SK-N-SH (cell line): ENCODE results near the gene PDE4B. TPM values are rescaled to one million over a fixed set of nuclear protein-coding genes. Genes with fewer than 3 reads are reported as not detected.

Source experiments
- CTCF ChIA-PET: fragments of 300-600, 350-600 bp; formaldehyde crosslinking; extraction: SDS; loops from one replicate; lab custom pipeline; 2021; lab: Yijun Ruan, JAX
- POLR2A ChIA-PET: fragments of 350-600 bp; sonication (Branson Sonifier 250); formaldehyde crosslinking; extraction: SDS; loops from one replicate; lab custom pipeline; 2020; ENCODE audit warnings: antibody characterized with exemption, inconsistent platforms; lab: Yijun Ruan, JAX
- DNase-seq: peaks from one replicate; pipeline ENCODE4 v3.0.0; 2012
- H2AFZ ChIP-seq: fragments of 200-600 bp; sonication (generic); 2 replicates; pipeline ENCODE4 v1.8.1; 2016; ENCODE audit warnings: antibody characterized with exemption, mild to moderate bottlenecking, low read depth
- H3F3A ChIP-seq: fragments of 200-600 bp; sonication (generic); replicated peaks from 2 replicates; pipeline ENCODE3; 2016; ENCODE audit warnings: antibody characterized with exemption, mild to moderate bottlenecking; ENCODE audit not compliant: insufficient read depth
- H3K27ac ChIP-seq, 2 experiments: fragments of 200-500 bp in 1 of 2; fragments of 200-600 bp in 1 of 2; sonication (Bioruptor generic) in 1 of 2; sonication (generic), shearing (Covaris generic) in 1 of 2; 2 replicates each; pipeline versions ENCODE4 v1.5.1 to v1.6.1; 2014 to 2016; ENCODE audit warnings: low read depth in 2 of 2, inconsistent platforms in 1 of 2, low read length in 1 of 2, mild to moderate bottlenecking in 1 of 2, mixed read lengths in 1 of 2
- H3K27me3 ChIP-seq: fragments of 200-600 bp; sonication (generic), shearing (Covaris generic); 2 replicates; pipeline ENCODE4 v1.6.1; 2016; ENCODE audit warnings: mixed run types; ENCODE audit not compliant: insufficient read depth
- H3K36me3 ChIP-seq, 2 experiments: fragments of 200-500 bp in 1 of 2; fragments of 200-600 bp in 1 of 2; sonication (Bioruptor generic) in 1 of 2; sonication (generic) in 1 of 2; replicated peaks in 1 of 2; 2 replicates each; pipeline versions ENCODE3 to v1.5.1; 2014 to 2016; ENCODE audit warnings: low read length in 1 of 2, mild to moderate bottlenecking in 1 of 2; ENCODE audit not compliant: insufficient read depth in 2 of 2, control insufficient read depth in 1 of 2
- H3K4me1 ChIP-seq, 2 experiments: fragments of 200-500 bp in 1 of 2; fragments of 200-600 bp in 1 of 2; sonication (Bioruptor generic) in 1 of 2; sonication (generic), shearing (Covaris generic) in 1 of 2; 2 replicates each; pipeline versions ENCODE4 v1.5.1 to v1.6.1; 2014 to 2016; ENCODE audit warnings: low read depth in 1 of 2, low read length in 1 of 2, mixed run types in 1 of 2; ENCODE audit not compliant: insufficient read depth in 2 of 2, control insufficient read depth in 1 of 2
- H3K4me2 ChIP-seq: fragments of 200-600 bp; sonication (generic), shearing (Covaris generic); 2 replicates; pipeline ENCODE4 v1.6.1; 2017; ENCODE audit warnings: mixed run types
- H3K4me3 ChIP-seq, 2 experiments: fragments of 200-500 bp in 1 of 2; fragments of 200-600 bp in 1 of 2; sonication (Bioruptor generic) in 1 of 2; sonication (generic), shearing (Covaris generic) in 1 of 2; 2 replicates each; pipeline versions ENCODE4 v1.5.1 to v1.8.1; 2014 to 2016; ENCODE audit warnings: low read depth in 2 of 2, inconsistent platforms in 1 of 2, low read length in 1 of 2, mild to moderate bottlenecking in 1 of 2, mixed read lengths in 1 of 2, moderate library complexity in 1 of 2
- H3K79me2 ChIP-seq: fragments of 200-600 bp; sonication (generic); 2 replicates; pipeline ENCODE4 v1.8.1; 2017; ENCODE audit warnings: mild to moderate bottlenecking; ENCODE audit not compliant: insufficient read depth
- H3K9ac ChIP-seq: fragments of 200-600 bp; sonication (generic); 2 replicates; pipeline ENCODE4 v1.6.1; 2017; ENCODE audit warnings: mixed run types
- H3K9me2 ChIP-seq: fragments of 200-600 bp; sonication (generic); 2 replicates; pipeline ENCODE4 v1.6.1; 2017; ENCODE audit warnings: mixed run types
- H3K9me3 ChIP-seq: fragments of 200-600 bp; sonication (generic); 2 replicates; pipeline ENCODE4 v1.6.1; 2017; ENCODE audit warnings: mixed run types, mild to moderate bottlenecking, moderate library complexity
- H4K20me1 ChIP-seq: fragments of 200-600 bp; sonication (generic); 2 replicates; pipeline ENCODE4 v1.6.1; 2017; ENCODE audit warnings: mild to moderate bottlenecking, mixed run types; ENCODE audit not compliant: insufficient read depth
- ELF1 ChIP-seq: IDR thresholded peaks from 2 replicates; pipeline ENCODE4 v1.4.0; 2012
- FOSL2 ChIP-seq: IDR thresholded peaks from 2 replicates; pipeline ENCODE4 v1.4.0; 2012; ENCODE audit warnings: low read depth, mild to moderate bottlenecking, moderate library complexity, borderline replicate concordance
- FOXJ3 ChIP-seq: sonication (generic); formaldehyde crosslinking; IDR thresholded peaks from 2 replicates; pipeline ENCODE4 v1.5.1; 2020; ENCODE audit warnings: mild to moderate bottlenecking, missing genetic modification reagents
- JUND ChIP-seq: IDR thresholded peaks from 2 replicates; pipeline ENCODE4 v1.4.0; 2012
- MXI1 ChIP-seq: IDR thresholded peaks from 2 replicates; pipeline ENCODE4 v1.6.1; 2012; ENCODE audit warnings: mild to moderate bottlenecking, low read depth, low read length, improper control_type of control experiment
- NFIC ChIP-seq: IDR thresholded peaks from 2 replicates; pipeline ENCODE4 v1.4.0; 2012; ENCODE audit warnings: borderline replicate concordance
- RXRA ChIP-seq: IDR thresholded peaks from 2 replicates; pipeline ENCODE4 v1.4.0; 2012; ENCODE audit warnings: low read depth, mild to moderate bottlenecking, borderline replicate concordance
- TAF1 ChIP-seq: IDR thresholded peaks from 2 replicates; pipeline ENCODE4 v1.6.1; 2012; ENCODE audit warnings: low read depth, mild to moderate bottlenecking, low read length, moderate library complexity, borderline replicate concordance
- polyA plus RNA-seq, 3 experiments: library from polyadenylated mRNA; depleted of rRNA; stranded (reverse); fragments of >200 nt; gene quantifications; 2 replicates each; pipeline ENCODE4 v1.2.3, GENCODE V29; 2012
- TF ChIP-seq, protein P1 (sequence below): IDR thresholded peaks from 2 replicates; pipeline ENCODE4 v1.4.0; 2012; ENCODE audit warnings: low read depth, borderline replicate concordance
- TF ChIP-seq, protein P2 (sequence below): IDR thresholded peaks from 2 replicates; pipeline ENCODE4 v1.4.0; 2012; ENCODE audit warnings: low read depth, borderline replicate concordance

Gene PDE4B
- polyA plus RNA-seq, 1 of the 3 experiments (the other 2 are of a cell fraction) = 1.9 TPM

DNA sequence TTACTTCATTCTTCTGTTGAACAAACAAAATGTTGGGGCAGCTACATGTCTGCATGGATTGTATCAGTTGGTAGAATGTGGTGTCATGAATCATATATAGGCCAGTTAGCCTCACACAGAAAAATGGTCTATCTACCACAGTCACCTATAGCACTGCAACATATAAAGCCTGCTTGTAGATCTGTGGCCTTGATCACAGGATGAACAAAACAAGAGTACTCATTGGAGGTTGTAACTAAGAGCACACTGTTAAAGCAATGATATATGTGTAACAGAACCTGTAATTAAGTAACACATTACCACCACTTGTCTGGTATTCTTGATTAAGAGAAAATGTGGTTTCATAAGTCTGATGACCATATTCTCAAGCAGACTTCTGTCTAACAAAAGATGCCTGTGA lies 573.9 kb downstream of the PDE4B start:
- TF ChIP-seq NFIC (no peak), FOSL2 (no peak), JUND (no peak), ELF1 (no peak), TAF1 (no peak), RXRA (no peak), MXI1 (no peak)
- TF ChIP-seq, protein P1, sequence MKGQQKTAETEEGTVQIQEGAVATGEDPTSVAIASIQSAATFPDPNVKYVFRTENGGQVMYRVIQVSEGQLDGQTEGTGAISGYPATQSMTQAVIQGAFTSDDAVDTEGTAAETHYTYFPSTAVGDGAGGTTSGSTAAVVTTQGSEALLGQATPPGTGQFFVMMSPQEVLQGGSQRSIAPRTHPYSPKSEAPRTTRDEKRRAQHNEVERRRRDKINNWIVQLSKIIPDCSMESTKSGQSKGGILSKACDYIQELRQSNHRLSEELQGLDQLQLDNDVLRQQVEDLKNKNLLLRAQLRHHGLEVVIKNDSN = no peak
- TF ChIP-seq, protein P2, sequence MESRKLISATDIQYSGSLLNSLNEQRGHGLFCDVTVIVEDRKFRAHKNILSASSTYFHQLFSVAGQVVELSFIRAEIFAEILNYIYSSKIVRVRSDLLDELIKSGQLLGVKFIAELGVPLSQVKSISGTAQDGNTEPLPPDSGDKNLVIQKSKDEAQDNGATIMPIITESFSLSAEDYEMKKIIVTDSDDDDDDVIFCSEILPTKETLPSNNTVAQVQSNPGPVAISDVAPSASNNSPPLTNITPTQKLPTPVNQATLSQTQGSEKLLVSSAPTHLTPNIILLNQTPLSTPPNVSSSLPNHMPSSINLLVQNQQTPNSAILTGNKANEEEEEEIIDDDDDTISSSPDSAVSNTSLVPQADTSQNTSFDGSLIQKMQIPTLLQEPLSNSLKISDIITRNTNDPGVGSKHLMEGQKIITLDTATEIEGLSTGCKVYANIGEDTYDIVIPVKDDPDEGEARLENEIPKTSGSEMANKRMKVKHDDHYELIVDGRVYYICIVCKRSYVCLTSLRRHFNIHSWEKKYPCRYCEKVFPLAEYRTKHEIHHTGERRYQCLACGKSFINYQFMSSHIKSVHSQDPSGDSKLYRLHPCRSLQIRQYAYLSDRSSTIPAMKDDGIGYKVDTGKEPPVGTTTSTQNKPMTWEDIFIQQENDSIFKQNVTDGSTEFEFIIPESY = no peak
- TF ChIP-seq, all 33 proteins: peak for 0

DNA sequence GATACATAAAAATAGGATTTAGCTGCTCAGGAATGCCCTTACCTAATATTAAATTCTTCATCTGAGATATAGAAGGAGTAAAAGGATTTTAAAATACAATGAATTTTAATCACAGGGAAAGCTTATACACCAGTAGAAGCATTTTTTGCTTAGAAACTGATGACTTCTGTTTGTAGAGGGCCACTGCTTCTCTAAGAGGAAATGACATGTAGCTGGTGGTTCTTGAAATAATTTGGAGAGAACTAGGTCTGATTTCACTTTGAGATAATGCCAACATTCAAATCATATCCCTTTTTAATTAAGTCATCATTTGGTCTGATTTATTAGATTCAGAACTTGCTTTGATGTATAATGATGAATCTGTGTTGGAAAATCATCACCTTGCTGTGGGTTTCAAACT lies 574.7 kb downstream of the PDE4B start:
- no peak overlapping the region; a peak in 1 of 4 replicates for H3K27ac ChIP-seq
- peaks cover 3 to 26% of the 10 kb centered on the region in 2 experiments for H3K36me3 ChIP-seq
- peaks cover 3 to 4% of the 10 kb centered on the region in 2 experiments; a peak in 2 of 4 replicates for H3K4me1 ChIP-seq

More for the DNA sequence above, 573.9 kb downstream of the PDE4B start:
- Histone ChIP-seq H3K27me3 (no peaks in the 10 kb centered on the region), H2AFZ (no peak overlapping the region), H3K27ac (no peak overlapping the region; a peak in 2 of 4 replicates), H3F3A (peaks cover 33% of the 10 kb centered on the region), H3K4me2 (no peak overlapping the region), H3K9me2 (no peaks in the 10 kb centered on the region), H3K79me2 (no peaks in the 10 kb centered on the region), H3K36me3 (peaks cover 3 to 21% of the 10 kb centered on the region in 2 experiments), H3K9ac (no peak overlapping the region), H3K4me3 (no peak overlapping the region), H3K9me3 (no peaks in the 10 kb centered on the region), H3K4me1 (peaks cover 3 to 4% of the 10 kb centered on the region in 2 experiments; a peak in 1 of 4 replicates), H4K20me1 (no peaks in the 10 kb centered on the region)
- ChIA-PET CTCF (interaction anchor here (0.7 to 2.5 kb wide), 5 partner anchors 10 to 109 kb away, joined by 3 to 8 read pairs (median 5); no protein-coding TSS in a partner anchor), POLR2A (no interaction called here)
- DNase-seq = no peak

More for the DNA sequence above, 574.7 kb downstream of the PDE4B start:
- Histone ChIP-seq H4K20me1 (no peaks in the 10 kb centered on the region), H2AFZ (no peak overlapping the region), H3K9me2 (no peaks in the 10 kb centered on the region), H3K9ac (no peak overlapping the region), H3K4me3 (no peak overlapping the region), H3K9me3 (no peaks in the 10 kb centered on the region), H3K4me2 (no peak overlapping the region), H3K27me3 (no peaks in the 10 kb centered on the region), H3F3A (peaks cover 41% of the 10 kb centered on the region), H3K79me2 (no peaks in the 10 kb centered on the region)
- no peak for TF ChIP-seq FOXJ3 (CRISPR knock-in tag)
- ChIA-PET CTCF (interaction anchor here (0.7 to 2.1 kb wide), 3 partner anchors 9 to 21 kb away, joined by 4 to 7 read pairs (median 5); no protein-coding TSS in a partner anchor), POLR2A (no interaction called here)
- DNase-seq = no peak
